ENCODE results near the gene STK32C. TPM values are rescaled to one million over a fixed set of nuclear protein-coding genes. Genes with fewer than 3 reads are reported as not detected.

STK32C gene
- total RNA-seq, 4 donors from 2014 or later, result 9.4 to 18.1 (median 16.2) TPM

GRCh38 chr10:132182591-132182990 lies 125.2 kb downstream of the STK32C start:
- no peaks in the 10 kb centered on the region for H3K9me3 ChIP-seq
- H3K4me3 ChIP-seq, result no peak overlapping the region
- peaks cover 0 to 24% (median 14%) of the 10 kb centered on the region in 4 donors for H3K4me1 ChIP-seq
- WGBS, 2 donors, result 83 to 87% methylated on average over 7 of the region's 7 CpGs
- peaks cover 0 to 81% of the 10 kb centered on the region in 2 donors for H3K27me3 ChIP-seq
- TF ChIP-seq POLR2A (IDR thresholded peaks at IDR 0.05) (no peak), EP300 (IDR thresholded peaks at IDR 0.05) (no peak), CTCF (IDR thresholded peaks at IDR 0.05) (no peak)
- DNase-seq (ENCODE audit: low spot score in 2 of 2), result no peak
- no peaks in the 10 kb centered on the region for H3K36me3 ChIP-seq
- no peak overlapping the region for H3K27ac ChIP-seq

GRCh38 chr10:132181691-132182425 lies 125.9 kb downstream of the STK32C start:
- Histone ChIP-seq H3K27ac (no peak overlapping the region), H3K36me3 (no peaks in the 10 kb centered on the region), H3K4me3 (no peak overlapping the region), H3K27me3 (peaks cover 0 to 81% of the 10 kb centered on the region in 2 donors), H3K9me3 (no peaks in the 10 kb centered on the region), H3K4me1 (peaks cover 0 to 16% (median 10%) of the 10 kb centered on the region in 4 donors)
- no peak for DNase-seq (ENCODE audit: low spot score in 2 of 2)
- TF ChIP-seq CTCF (IDR thresholded peaks at IDR 0.05) (no peak), EP300 (IDR thresholded peaks at IDR 0.05) (no peak), POLR2A (IDR thresholded peaks at IDR 0.05) (no peak)
- WGBS, 2 donors, result 62 to 71% methylated on average over 24 to 25 of the region's 25 CpGs

DNA sequence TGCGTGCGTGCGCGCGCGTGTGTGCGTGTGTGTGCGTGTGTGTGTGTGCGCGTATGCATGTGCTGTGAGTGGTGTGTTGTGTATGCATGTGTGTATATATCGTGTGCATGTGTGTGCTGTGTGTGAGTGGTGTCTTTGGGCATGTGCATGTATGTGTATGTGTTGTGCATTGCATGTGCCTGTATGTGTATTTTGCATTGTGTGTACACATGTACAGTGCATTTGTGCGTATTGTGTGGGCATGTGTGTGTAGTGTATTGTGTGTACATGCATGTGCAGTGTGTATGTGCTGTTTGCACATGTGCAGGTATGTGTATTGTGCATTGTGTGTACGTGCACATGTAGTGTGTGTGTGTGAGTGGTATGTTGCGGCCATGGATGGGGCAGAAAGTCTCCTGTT lies 127.0 kb downstream of the STK32C start:
- Histone ChIP-seq H3K36me3 (no peaks in the 10 kb centered on the region), H3K4me1 (peaks cover 0 to 15% (median 1%) of the 10 kb centered on the region in 4 donors), H3K27ac (no peak overlapping the region), H3K27me3 (peaks cover 0 to 84% of the 10 kb centered on the region in 2 donors), H3K4me3 (no peak overlapping the region), H3K9me3 (no peaks in the 10 kb centered on the region)
- no peak for DNase-seq (ENCODE audit: low spot score in 2 of 2)
- TF ChIP-seq EP300 (IDR thresholded peaks at IDR 0.05), result no peak
- no peak for TF ChIP-seq CTCF (IDR thresholded peaks at IDR 0.05)
- no peak for TF ChIP-seq POLR2A (IDR thresholded peaks at IDR 0.05)
- WGBS, 2 donors, result 49 to 61% methylated on average over 14 of the region's 14 CpGs

DNA sequence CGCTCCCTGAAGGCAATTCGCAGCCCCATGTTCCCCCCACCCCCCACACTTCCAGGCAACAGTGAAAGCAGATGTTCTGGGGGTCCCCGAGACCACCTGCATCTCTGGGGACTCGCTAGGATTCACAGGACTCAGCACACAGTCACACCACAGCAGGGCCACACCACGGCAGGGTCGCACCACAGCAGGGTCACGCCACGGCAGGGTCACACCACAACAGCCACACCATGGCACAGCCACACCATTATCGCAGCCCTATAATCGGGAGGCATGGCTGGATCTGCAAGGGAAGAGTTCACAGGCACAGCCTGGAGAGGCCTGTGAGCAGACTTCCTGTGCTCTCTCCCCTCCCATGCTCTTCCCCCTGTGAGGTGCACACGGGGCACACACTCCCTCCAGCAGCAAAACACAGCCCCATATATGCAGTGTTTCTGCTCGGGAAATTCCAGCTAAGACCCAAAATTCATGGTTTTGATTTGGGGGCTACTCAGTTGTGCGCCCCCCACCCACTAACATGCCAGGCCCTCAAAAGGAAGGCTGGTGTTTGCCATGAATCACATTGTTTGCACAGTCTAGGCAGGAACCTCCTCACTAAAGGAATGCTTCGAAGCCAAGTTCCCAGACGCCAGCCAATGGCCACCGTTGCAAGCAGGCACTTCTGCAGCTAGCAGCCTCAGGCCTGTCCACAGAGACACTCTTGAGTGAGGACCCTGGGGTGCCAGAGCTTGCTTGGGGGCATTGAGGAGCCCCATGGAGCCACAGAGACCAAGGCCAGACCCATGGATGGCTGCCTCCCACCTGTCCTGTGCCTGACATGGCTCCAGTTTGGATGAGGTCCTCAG lies 128.0 kb downstream of the STK32C start:
- WGBS, 2 donors, result 73 to 77% methylated on average over 11 to 14 of the region's 16 CpGs
- Histone ChIP-seq H3K4me3 (no peak overlapping the region), H3K27ac (no peak overlapping the region), H3K36me3 (no peaks in the 10 kb centered on the region), H3K9me3 (no peaks in the 10 kb centered on the region), H3K4me1 (peaks cover 0 to 9% (median 0%) of the 10 kb centered on the region in 4 donors), H3K27me3 (peaks cover 0 to 79% of the 10 kb centered on the region in 2 donors)
- no peak for DNase-seq (ENCODE audit: low spot score in 2 of 2)
- TF ChIP-seq EP300 (IDR thresholded peaks at IDR 0.05) (no peak), CTCF (IDR thresholded peaks at IDR 0.05) (no peak), POLR2A (IDR thresholded peaks at IDR 0.05) (no peak)

Data from tibial nerve (tissue), 4 donors.